Esophagus muscularis mucosa (tissue), 4 donors: ENCODE measurements around the gene HOATZ. TPM values are rescaled to one million over a fixed set of nuclear protein-coding genes. Genes with fewer than 3 reads are reported as not detected.
A peak's percentile ranks its signal among the peaks of the same experiment; 100 is the strongest.

Experiments used
- DNase-seq: peaks from one replicate; pipeline ENCODE4 v3.0.0-alpha.2; 2017; ENCODE audit errors: extremely low spot score
- H3K27ac ChIP-seq, 4 donors: fragments of 200-600 bp; sonication (generic); replicated peaks in 1 of 4; 1 replicate in 3 of 4; 2 replicates in 1 of 4; pipeline ENCODE4 v1.5.1; 2016 to 2019; ENCODE audit warnings: mild to moderate bottlenecking in 1 of 4
- H3K27me3 ChIP-seq, 4 donors: fragments of 200-600 bp; sonication (generic); one replicate each; pipeline versions ENCODE4 v1.5.1 to v1.6.0; 2016 to 2019
- H3K36me3 ChIP-seq, 4 donors: fragments of 200-600 bp; sonication (generic); one replicate each; pipeline ENCODE4 v1.5.1; 2016 to 2019
- H3K4me1 ChIP-seq, 4 donors: fragments of 200-600 bp; sonication (generic); one replicate each; pipeline ENCODE4 v1.5.1; 2016 to 2019
- H3K4me3 ChIP-seq, 4 donors: fragments of 200-600 bp; sonication (generic); 1 replicate in 2 of 4; 2 replicates in 2 of 4; pipeline ENCODE4 v1.5.1; 2016 to 2019; ENCODE audit warnings: mild to moderate bottlenecking in 4 of 4, moderate library complexity in 1 of 4
- H3K9me3 ChIP-seq, 4 donors: fragments of 200-600 bp; sonication (generic); 1 replicate in 3 of 4; 2 replicates in 1 of 4; pipeline ENCODE4 v1.5.1; 2016 to 2019
- EP300 ChIP-seq: sonication (generic); formaldehyde crosslinking; IDR thresholded peaks from one replicate; pipeline ENCODE4 v1.6.1; 2017; ENCODE audit warnings: antibody characterized with exemption
- POLR2A ChIP-seq: fragments of 450-650 bp; IDR thresholded peaks from one replicate; pipeline ENCODE4 v1.6.1; 2017; ENCODE audit warnings: antibody characterized with exemption, moderate library complexity, mild to moderate bottlenecking, low read depth
- POLR2AphosphoS5 ChIP-seq, 2 donors: sonication (generic); formaldehyde crosslinking; IDR thresholded peaks; one replicate each; pipeline ENCODE4 v1.6.1; 2017; ENCODE audit warnings: antibody characterized with exemption in 2 of 2
- WGBS: methylation state at CpG from one replicate; pipeline ENCODE4 v1.1.5; 2018; 5-methylcytosine and 5-hydroxymethylcytosine counted together
- intact Hi-C: fragments of 100-400 bp; cut with DNase I; formaldehyde crosslinking; loops from one replicate; pipeline ENCODE4 v1.15.1; 2023
- total RNA-seq, 4 donors: library from RNA; depleted of rRNA; stranded (reverse); fragments of >200 nt; gene quantifications; one replicate each; pipeline versions ENCODE4 v1.1.0 to v1.2.1, GENCODE V29; 2016
- TF ChIP-seq, protein P1 (sequence below), 3 experiments: fragments of 200-600 bp in 2 of 3; fragments of 450-650 bp in 1 of 3; sonication (generic) in 2 of 3; IDR thresholded peaks; one replicate each; pipeline ENCODE4 v1.5.1; 2017 to 2019; ENCODE audit warnings: antibody characterized with exemption in 3 of 3, mild to moderate bottlenecking in 2 of 3, moderate library complexity in 1 of 3

The HOATZ gene
- total RNA-seq, 4 donors from 2014 or later = not detected

DNA sequence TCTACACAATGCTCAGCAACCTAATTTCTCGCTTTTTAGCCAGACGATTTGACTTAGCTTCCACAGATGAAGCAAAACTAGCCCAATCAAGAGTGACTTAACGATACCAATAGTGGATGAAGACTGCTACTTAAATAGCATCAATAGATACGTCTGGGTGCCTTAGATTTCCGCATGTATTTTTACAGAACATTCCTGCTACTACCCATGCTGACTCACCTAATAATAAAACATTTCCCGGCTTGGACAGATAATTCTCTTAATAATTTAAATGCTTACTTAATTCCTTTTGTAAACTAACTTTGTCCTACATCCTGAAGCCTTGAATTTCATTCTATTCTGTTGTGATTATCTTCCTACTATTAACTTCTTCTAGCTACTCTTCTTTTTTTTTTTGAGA is 20.7 kb downstream of the HOATZ start:
- peaks cover 0 to 21% (median 0%) of the 10 kb centered on the region in 4 donors for H3K27me3 ChIP-seq
- no peak overlapping the region for H3K27ac ChIP-seq
- H3K9me3 ChIP-seq = no peaks in the 10 kb centered on the region
- no peaks in the 10 kb centered on the region for H3K36me3 ChIP-seq
- intact Hi-C loops = no loop called here
- TF ChIP-seq POLR2A = no peak
- no peak for TF ChIP-seq EP300
- TF ChIP-seq POLR2AphosphoS5 (IDR thresholded peaks at IDR 0.05) = no peak
- TF ChIP-seq, protein P1, sequence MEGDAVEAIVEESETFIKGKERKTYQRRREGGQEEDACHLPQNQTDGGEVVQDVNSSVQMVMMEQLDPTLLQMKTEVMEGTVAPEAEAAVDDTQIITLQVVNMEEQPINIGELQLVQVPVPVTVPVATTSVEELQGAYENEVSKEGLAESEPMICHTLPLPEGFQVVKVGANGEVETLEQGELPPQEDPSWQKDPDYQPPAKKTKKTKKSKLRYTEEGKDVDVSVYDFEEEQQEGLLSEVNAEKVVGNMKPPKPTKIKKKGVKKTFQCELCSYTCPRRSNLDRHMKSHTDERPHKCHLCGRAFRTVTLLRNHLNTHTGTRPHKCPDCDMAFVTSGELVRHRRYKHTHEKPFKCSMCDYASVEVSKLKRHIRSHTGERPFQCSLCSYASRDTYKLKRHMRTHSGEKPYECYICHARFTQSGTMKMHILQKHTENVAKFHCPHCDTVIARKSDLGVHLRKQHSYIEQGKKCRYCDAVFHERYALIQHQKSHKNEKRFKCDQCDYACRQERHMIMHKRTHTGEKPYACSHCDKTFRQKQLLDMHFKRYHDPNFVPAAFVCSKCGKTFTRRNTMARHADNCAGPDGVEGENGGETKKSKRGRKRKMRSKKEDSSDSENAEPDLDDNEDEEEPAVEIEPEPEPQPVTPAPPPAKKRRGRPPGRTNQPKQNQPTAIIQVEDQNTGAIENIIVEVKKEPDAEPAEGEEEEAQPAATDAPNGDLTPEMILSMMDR (IDR thresholded peaks at IDR 0.05) = no peak
- peaks cover 9 to 10% (median 10%) of the 10 kb centered on the region in 4 donors for H3K4me1 ChIP-seq
- WGBS = 85% methylated on average over 6 of the region's 6 CpGs
- no peak for DNase-seq
- no peak overlapping the region for H3K4me3 ChIP-seq

DNA sequence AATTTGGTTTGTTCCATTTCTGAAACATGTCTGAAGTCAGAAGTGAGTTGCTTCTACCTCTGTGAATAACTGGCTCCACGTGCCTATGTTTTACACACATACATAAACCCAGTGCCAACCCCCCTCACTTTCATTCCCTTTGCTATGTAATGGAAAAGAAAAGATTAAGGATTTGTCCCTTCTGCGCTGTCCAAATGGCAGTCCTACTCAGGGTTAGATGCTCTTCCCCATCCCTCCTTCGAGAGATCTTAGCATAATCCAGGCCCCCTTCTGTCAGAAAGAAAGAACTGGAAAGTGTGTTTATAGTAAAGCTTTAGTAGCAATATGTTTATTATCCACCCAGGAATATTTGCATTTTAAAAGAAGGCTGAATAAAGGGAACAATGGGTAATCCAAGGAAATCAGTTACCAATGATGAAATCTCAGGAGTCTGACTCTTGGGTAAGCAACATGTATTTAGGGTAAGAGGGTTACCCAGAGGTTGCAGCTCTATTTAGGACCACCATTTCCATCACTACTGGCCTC is 22.8 kb downstream of the HOATZ start:
- Histone ChIP-seq H3K27me3 (peaks cover 0 to 40% (median 4%) of the 10 kb centered on the region in 4 donors), H3K36me3 (no peaks in the 10 kb centered on the region), H3K4me3 (no peak overlapping the region), H3K9me3 (no peaks in the 10 kb centered on the region), H3K4me1 (peaks cover 22 to 31% (median 29%) of the 10 kb centered on the region in 4 donors), H3K27ac (no peak overlapping the region)
- 78% methylated on average over 3 of the region's 3 CpGs for WGBS
- intact Hi-C loops = no loop called here
- TF ChIP-seq, protein P1 (IDR thresholded peaks at IDR 0.05) = no peak
- TF ChIP-seq POLR2AphosphoS5 (IDR thresholded peaks at IDR 0.05) = no peak
- TF ChIP-seq POLR2A = no peak
- TF ChIP-seq EP300 = no peak
- DNase-seq = no peak

DNA sequence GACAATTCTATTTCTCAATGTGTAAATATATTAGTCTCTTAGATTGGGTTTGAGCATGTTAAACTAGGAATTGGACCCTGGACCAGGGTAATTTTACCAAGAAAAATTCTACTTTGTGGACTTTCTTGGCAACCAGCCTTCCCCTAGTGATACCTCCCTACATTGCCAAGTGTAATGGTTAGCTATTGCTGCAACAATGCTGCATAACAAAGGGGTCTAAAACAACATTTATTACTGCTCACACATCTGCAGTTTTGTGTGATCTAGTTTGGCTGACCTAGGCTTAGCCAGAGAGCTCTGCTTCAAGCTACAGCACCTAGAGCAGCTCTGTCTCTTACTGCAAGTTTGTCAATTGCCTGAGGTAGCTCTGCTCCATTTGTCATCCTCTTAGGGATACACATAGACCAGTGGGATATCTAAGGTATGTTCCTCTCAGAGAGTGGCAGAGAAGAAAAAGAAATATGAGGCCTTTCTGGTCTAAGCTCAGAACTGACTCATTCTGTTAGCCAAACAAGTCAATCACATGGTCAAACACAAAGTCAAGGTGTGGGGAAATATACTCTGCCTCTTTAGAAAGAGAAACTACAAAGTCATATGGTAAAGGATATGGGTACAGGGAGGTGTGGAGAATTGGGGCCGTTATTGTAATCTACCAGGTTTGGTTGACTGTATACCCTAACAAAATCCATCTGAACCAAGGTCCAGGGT is 24.0 kb downstream of the HOATZ start:
- Histone ChIP-seq H3K4me3 (no peak overlapping the region), H3K27me3 (peaks cover 0 to 40% (median 4%) of the 10 kb centered on the region in 4 donors), H3K27ac (no peak overlapping the region), H3K36me3 (no peaks in the 10 kb centered on the region), H3K9me3 (no peaks in the 10 kb centered on the region), H3K4me1 (peaks cover 22 to 31% (median 29%) of the 10 kb centered on the region in 4 donors)
- WGBS = 94% methylated on average over 1 of the region's 1 CpG
- DNase-seq = no peak
- intact Hi-C loops = no loop called here
- TF ChIP-seq POLR2AphosphoS5 (IDR thresholded peaks at IDR 0.05) (no peak), EP300 (no peak), POLR2A (no peak)
- TF ChIP-seq, protein P1 (IDR thresholded peaks at IDR 0.05) = no peak

DNA sequence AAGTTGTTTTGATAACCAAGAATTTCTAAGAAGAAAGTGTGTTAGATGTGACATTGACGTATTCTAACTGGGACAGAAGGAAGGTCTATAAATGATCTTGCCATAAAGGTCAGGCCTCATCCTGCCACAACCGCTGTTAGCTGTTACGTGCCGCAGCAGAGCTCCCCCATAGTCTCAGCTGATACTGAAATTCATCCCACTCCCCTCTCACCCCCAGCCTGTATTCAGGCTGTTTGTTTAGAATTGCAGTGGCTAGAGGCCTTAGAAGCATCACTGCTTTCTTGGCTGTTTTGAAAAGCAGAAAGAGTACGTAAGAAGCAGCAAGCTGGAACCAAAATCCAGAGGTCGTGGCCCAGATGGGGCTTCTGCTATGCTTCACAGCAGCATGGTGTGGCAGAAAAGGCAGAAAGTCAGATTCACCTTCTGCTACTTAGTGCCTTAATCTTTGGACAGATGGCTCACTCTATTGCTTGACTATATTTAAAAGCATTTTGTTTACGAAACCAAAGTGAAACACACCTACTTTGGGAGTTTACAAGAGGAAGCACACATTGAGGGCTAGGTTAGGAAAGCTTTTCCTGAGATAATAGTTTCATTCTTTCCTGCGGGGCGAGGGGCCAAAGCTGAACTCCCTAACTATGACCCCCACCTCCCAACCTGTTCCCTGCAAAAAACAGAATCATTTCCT is 25.0 kb downstream of the HOATZ start:
- H3K27me3 ChIP-seq = peaks cover 0 to 40% (median 4%) of the 10 kb centered on the region in 4 donors
- TF ChIP-seq, protein P1 (IDR thresholded peaks at IDR 0.05) = no peak
- no peak for TF ChIP-seq EP300
- TF ChIP-seq POLR2AphosphoS5 (IDR thresholded peaks at IDR 0.05) = no peak
- TF ChIP-seq POLR2A = no peak
- intact Hi-C loops = no loop called here
- H3K36me3 ChIP-seq = peaks cover 0 to 4% (median 2%) of the 10 kb centered on the region in 4 donors
- no peaks in the 10 kb centered on the region for H3K9me3 ChIP-seq
- H3K27ac ChIP-seq = peak overlapping the region; percentile 63 to 80 (median 74)
- no peak for DNase-seq
- WGBS = 81% methylated on average over 8 of the region's 9 CpGs
- peak overlapping the region; percentile 65 to 76 (median 67) for H3K4me3 ChIP-seq
- H3K4me1 ChIP-seq = peaks cover 22 to 31% (median 29%) of the 10 kb centered on the region in 4 donors
